ENCODE measurements around the gene AP3M1. TPM values are rescaled to one million over a fixed set of nuclear protein-coding genes. Genes with fewer than 3 reads are reported as not detected.

AP3M1 gene
- total RNA-seq, 2 donors from 2014 or later, result 47.2 to 53.5 TPM

GRCh38 chr10:74153676-74154075, 3.0 kb upstream of the AP3M1 start:
- H3K27ac Mint-ChIP-seq, result no peak overlapping the region
- H3K27ac ChIP-seq (ENCODE audit: low read depth, low read length), result no peak overlapping the region
- DNase-seq, result no peak
- WGBS, 2 experiments (ENCODE audit: insufficient coverage in 1 of 2, insufficient read length in 1 of 2), result 95 to 100% methylated on average over 3 of the region's 4 CpGs
- H3K9ac ChIP-seq (ENCODE audit: extremely low read depth, low read length, poor library complexity, severe bottlenecking), result no peak overlapping the region
- peaks cover 15% of the 10 kb centered on the region for H3K4me1 Mint-ChIP-seq
- no peaks in the 10 kb centered on the region for H3K9me3 ChIP-seq (ENCODE audit: control insufficient read depth, low read length)
- no peak overlapping the region for H3K4me3 Mint-ChIP-seq
- H3K4me1 ChIP-seq (ENCODE audit: control insufficient read depth, insufficient read depth, low read length), result no peaks in the 10 kb centered on the region
- no peaks in the 10 kb centered on the region for H3K36me3 Mint-ChIP-seq (ENCODE audit: low read depth)
- TF ChIP-seq CTCF (conservative IDR thresholded peaks at IDR 0.05), result no peak
- no peaks in the 10 kb centered on the region for H3K36me3 ChIP-seq (ENCODE audit: control insufficient read depth, insufficient read depth, low read length)
- H3K27me3 ChIP-seq (ENCODE audit: control insufficient read depth, insufficient read depth, low read length, poor library complexity, severe bottlenecking), result no peaks in the 10 kb centered on the region
- no peaks in the 10 kb centered on the region for H3K27me3 Mint-ChIP-seq (ENCODE audit: insufficient read depth)
- no peak overlapping the region for H3K4me3 ChIP-seq (ENCODE audit: low read length)
- H3K9me3 Mint-ChIP-seq, result no peaks in the 10 kb centered on the region

GRCh38 chr10:74153123-74153522, 2.5 kb upstream of the AP3M1 start:
- H3K9me3 ChIP-seq (ENCODE audit: control insufficient read depth, low read length), result no peaks in the 10 kb centered on the region
- H3K9ac ChIP-seq (ENCODE audit: extremely low read depth, low read length, poor library complexity, severe bottlenecking), result no peak overlapping the region
- no peak overlapping the region for H3K4me3 Mint-ChIP-seq
- H3K36me3 ChIP-seq (ENCODE audit: control insufficient read depth, insufficient read depth, low read length), result peaks cover under 1% of the 10 kb centered on the region
- H3K27me3 Mint-ChIP-seq (ENCODE audit: insufficient read depth), result no peaks in the 10 kb centered on the region
- WGBS, 2 experiments (ENCODE audit: insufficient coverage in 1 of 2, insufficient read length in 1 of 2), result 84 to 100% methylated on average over 3 to 4 of the region's 4 CpGs
- peak overlapping the region; percentile 99 for H3K4me3 ChIP-seq (ENCODE audit: low read length)
- H3K9me3 Mint-ChIP-seq, result no peaks in the 10 kb centered on the region
- H3K4me1 Mint-ChIP-seq, result peaks cover 15% of the 10 kb centered on the region
- H3K36me3 Mint-ChIP-seq (ENCODE audit: low read depth), result peaks cover under 1% of the 10 kb centered on the region
- peak; percentile 72 for TF ChIP-seq CTCF (conservative IDR thresholded peaks at IDR 0.05)
- no peak overlapping the region for H3K27ac ChIP-seq (ENCODE audit: low read depth, low read length)
- H3K27ac Mint-ChIP-seq, result no peak overlapping the region
- no peaks in the 10 kb centered on the region for H3K4me1 ChIP-seq (ENCODE audit: control insufficient read depth, insufficient read depth, low read length)
- H3K27me3 ChIP-seq (ENCODE audit: control insufficient read depth, insufficient read depth, low read length, poor library complexity, severe bottlenecking), result no peaks in the 10 kb centered on the region
- DNase-seq, result no peak

DNA sequence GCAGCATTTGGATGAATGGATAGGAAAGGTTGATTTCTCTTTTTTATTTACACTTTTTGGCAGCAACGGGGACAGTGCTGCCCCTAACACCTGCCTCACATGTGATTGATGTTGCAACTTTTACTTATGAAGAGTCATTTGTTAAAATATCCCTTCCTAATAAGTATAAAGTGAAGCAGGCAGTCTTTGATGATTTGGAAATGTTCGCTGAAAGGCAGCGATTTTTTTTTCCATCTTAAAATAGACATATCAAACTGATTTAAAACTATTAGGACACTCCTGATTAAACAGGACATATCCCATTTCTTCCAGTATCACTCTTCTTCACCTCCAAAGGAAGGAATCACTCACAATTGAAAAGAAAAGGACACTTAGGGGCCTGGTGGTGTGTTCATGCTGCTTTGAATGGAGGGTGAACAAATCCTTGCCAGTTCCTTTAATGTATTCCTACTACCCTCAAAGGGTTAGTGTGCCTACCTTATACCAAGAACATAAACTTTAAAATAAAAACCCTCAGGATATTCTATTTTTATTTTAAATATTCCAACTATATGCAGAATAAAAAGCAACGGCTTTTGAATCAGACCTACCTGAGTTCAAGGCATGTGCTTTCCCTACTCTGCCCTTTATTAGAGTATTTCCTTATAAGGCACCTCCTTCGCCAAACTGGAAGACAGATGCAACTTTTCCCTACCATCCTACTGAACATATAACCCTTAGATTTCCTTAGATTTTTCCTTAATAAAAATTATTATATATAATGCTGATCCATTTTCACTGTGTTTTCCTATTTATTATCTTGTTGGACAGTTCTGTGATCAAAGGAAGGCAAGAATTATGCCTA, 1.5 kb upstream of the AP3M1 start:
- Mint-ChIP-seq H3K27me3 (ENCODE audit: insufficient read depth) (no peaks in the 10 kb centered on the region), H3K4me1 (peaks cover 15% of the 10 kb centered on the region), H3K27ac (no peak overlapping the region), H3K9me3 (no peaks in the 10 kb centered on the region), H3K4me3 (no peak overlapping the region), H3K36me3 (ENCODE audit: low read depth) (peaks cover 7% of the 10 kb centered on the region)
- TF ChIP-seq CTCF (conservative IDR thresholded peaks at IDR 0.05), result no peak
- H3K9ac ChIP-seq (ENCODE audit: extremely low read depth, low read length, poor library complexity, severe bottlenecking), result peak overlapping the region; percentile 88
- H3K4me1 ChIP-seq (ENCODE audit: control insufficient read depth, insufficient read depth, low read length), result no peaks in the 10 kb centered on the region
- H3K9me3 ChIP-seq (ENCODE audit: control insufficient read depth, low read length), result no peaks in the 10 kb centered on the region
- no peaks in the 10 kb centered on the region for H3K27me3 ChIP-seq (ENCODE audit: control insufficient read depth, insufficient read depth, low read length, poor library complexity, severe bottlenecking)
- WGBS, 2 experiments (ENCODE audit: insufficient coverage in 1 of 2, insufficient read length in 1 of 2), result 17 to 26% methylated on average over 3 to 5 of the region's 5 CpGs
- no peak overlapping the region for H3K27ac ChIP-seq (ENCODE audit: low read depth, low read length)
- H3K36me3 ChIP-seq (ENCODE audit: control insufficient read depth, insufficient read depth, low read length), result peaks cover 4% of the 10 kb centered on the region
- H3K4me3 ChIP-seq (ENCODE audit: low read length), result peak overlapping the region; percentile 99
- no peak for DNase-seq
